Forelimb muscle (tissue), 1 donor: ENCODE data around the gene SLC38A8. TPM values are rescaled to one million over a fixed set of nuclear protein-coding genes. Genes with fewer than 3 reads are reported as not detected.

Source experiments
- DNase-seq: peaks from one replicate; pipeline ENCODE4 v3.0.0-alpha.2; 2013; ENCODE audit warnings: low read depth
- polyA plus RNA-seq: library from polyadenylated mRNA; unstranded; fragments of 120-200 nt; gene quantifications from one replicate; pipeline ENCODE4 v1.2.1, GENCODE V29; 2013; ENCODE audit not compliant: insufficient read length

SLC38A8 gene
- polyA plus RNA-seq, 1 donor = not detected

- DNase-seq = no peak
Measured at GRCh38 chr16:83969771-83970429, 72.7 kb downstream of the SLC38A8 start.

GRCh38 chr16:83968891-83969649, 73.5 kb downstream of the SLC38A8 start:
- DNase-seq = no peak

GRCh38 chr16:83968306-83968851, 74.2 kb downstream of the SLC38A8 start:
- no peak for DNase-seq

- no peak for DNase-seq
Measured at GRCh38 chr16:83967838-83968305, 74.7 kb downstream of the SLC38A8 start, which contains the start of gene NECAB2. NECAB2 (plus strand) TSS chr16:83968244; CDS start chr16:83968649, 405 bp downstream.

- no peak for DNase-seq
Measured at GRCh38 chr16:83967091-83967490, 75.5 kb downstream of the SLC38A8 start.

GRCh38 chr16:83966153-83966696, 76.4 kb downstream of the SLC38A8 start:
- no peak for DNase-seq

- no peak for DNase-seq
Measured at GRCh38 chr16:83965444-83966152, 77.0 kb downstream of the SLC38A8 start.

GRCh38 chr16:83964684-83965443, 77.7 kb downstream of the SLC38A8 start:
- no peak for DNase-seq

GRCh38 chr16:83963277-83964119, 79.1 kb downstream of the SLC38A8 start:
- DNase-seq = no peak

GRCh38 chr16:83961591-83961990, 81.0 kb downstream of the SLC38A8 start:
- no peak for DNase-seq

- no peak for DNase-seq
Measured at GRCh38 chr16:83960521-83961249, 81.9 kb downstream of the SLC38A8 start.

Other genes with a start within 250 kb of the SLC38A8 start
- 98.9 TPM for gene HSBP1, start 234.8 kb downstream of the SLC38A8 start, polyA plus RNA-seq
- 3.9 TPM for gene MLYCD, start 143.7 kb downstream of the SLC38A8 start, polyA plus RNA-seq
- 0.59 TPM for gene OSGIN1, start 89.6 kb downstream of the SLC38A8 start, polyA plus RNA-seq
- 0.66 TPM for gene NECAB2, start 74.6 kb downstream of the SLC38A8 start, polyA plus RNA-seq
- gene MBTPS1, start 74.1 kb upstream of the SLC38A8 start, polyA plus RNA-seq = 61.1 TPM
- gene HSDL1, start 102.4 kb upstream of the SLC38A8 start, polyA plus RNA-seq = 17.3 TPM
- 0.33 TPM for gene DNAAF1, start 102.5 kb upstream of the SLC38A8 start, polyA plus RNA-seq
- 26.1 TPM for gene TAF1C, start 144.3 kb upstream of the SLC38A8 start, polyA plus RNA-seq
- 0.94 TPM for gene ADAD2, start 148.4 kb upstream of the SLC38A8 start, polyA plus RNA-seq
- gene KCNG4, start 197.2 kb upstream of the SLC38A8 start, polyA plus RNA-seq = 0.03 TPM